ENCODE data around the gene PATJ.

The PATJ gene

GRCh38 chr1:61852670-61853015 lies 110.4 kb downstream of the PATJ start:
- Histone ChIP-seq H3K4me3 (ENCODE audit: low read depth in 1 of 2, low read length in 1 of 2) (no peak overlapping the region), H3K36me3 (no peaks in the 10 kb centered on the region), H3K27me3 (no peaks in the 10 kb centered on the region), H3K9me3 (no peaks in the 10 kb centered on the region), H3K4me1 (ENCODE audit: control insufficient read depth in 1 of 2, insufficient read depth in 1 of 2, low read depth in 1 of 2, low read length in 1 of 2) (peaks cover 0 to 5% of the 10 kb centered on the region in 2 experiments), H3K27ac (no peak overlapping the region)
- TF ChIP-seq CTCF (IDR thresholded peaks at IDR 0.05): no peak

- no peak for TF ChIP-seq CTCF (IDR thresholded peaks at IDR 0.05)
- no peaks in the 10 kb centered on the region for H3K27me3 ChIP-seq
- H3K9me3 ChIP-seq: no peaks in the 10 kb centered on the region
- H3K4me1 ChIP-seq (ENCODE audit: control insufficient read depth in 1 of 2, insufficient read depth in 1 of 2, low read depth in 1 of 2, low read length in 1 of 2): peaks cover 0 to 5% of the 10 kb centered on the region in 2 experiments
- no peak overlapping the region for H3K4me3 ChIP-seq (ENCODE audit: low read depth in 1 of 2, low read length in 1 of 2)
- no peaks in the 10 kb centered on the region for H3K36me3 ChIP-seq
- H3K27ac ChIP-seq: no peak overlapping the region
These were observed 111.3 kb downstream of the PATJ start for GRCh38 chr1:61853583-61853982.

- no peak overlapping the region for H3K4me3 ChIP-seq (ENCODE audit: low read depth in 1 of 2, low read length in 1 of 2)
- no peaks in the 10 kb centered on the region for H3K36me3 ChIP-seq
- H3K4me1 ChIP-seq (ENCODE audit: control insufficient read depth in 1 of 2, insufficient read depth in 1 of 2, low read depth in 1 of 2, low read length in 1 of 2): no peaks in the 10 kb centered on the region
- no peak overlapping the region for H3K27ac ChIP-seq
- no peaks in the 10 kb centered on the region for H3K27me3 ChIP-seq
- no peak for TF ChIP-seq CTCF (IDR thresholded peaks at IDR 0.05)
- no peaks in the 10 kb centered on the region for H3K9me3 ChIP-seq
These were observed 122.2 kb downstream of the PATJ start for GRCh38 chr1:61864489-61864888.

- H3K27ac ChIP-seq: no peak overlapping the region
- no peaks in the 10 kb centered on the region for H3K27me3 ChIP-seq
- TF ChIP-seq CTCF (IDR thresholded peaks at IDR 0.05): no peak
- no peak overlapping the region for H3K4me3 ChIP-seq (ENCODE audit: low read depth in 1 of 2, low read length in 1 of 2)
- H3K36me3 ChIP-seq: no peaks in the 10 kb centered on the region
- no peaks in the 10 kb centered on the region for H3K4me1 ChIP-seq (ENCODE audit: control insufficient read depth in 1 of 2, insufficient read depth in 1 of 2, low read depth in 1 of 2, low read length in 1 of 2)
- H3K9me3 ChIP-seq: no peaks in the 10 kb centered on the region
These were observed 123.5 kb downstream of the PATJ start for GRCh38 chr1:61865646-61866220.

- H3K27ac ChIP-seq: no peak overlapping the region
- no peaks in the 10 kb centered on the region for H3K9me3 ChIP-seq
- no peaks in the 10 kb centered on the region for H3K4me1 ChIP-seq (ENCODE audit: control insufficient read depth in 1 of 2, insufficient read depth in 1 of 2, low read depth in 1 of 2, low read length in 1 of 2)
- no peak for TF ChIP-seq CTCF (IDR thresholded peaks at IDR 0.05)
- no peaks in the 10 kb centered on the region for H3K36me3 ChIP-seq
- no peaks in the 10 kb centered on the region for H3K27me3 ChIP-seq
- H3K4me3 ChIP-seq (ENCODE audit: low read depth in 1 of 2, low read length in 1 of 2): no peak overlapping the region
These were observed 127.4 kb downstream of the PATJ start for GRCh38 chr1:61869691-61870109.

GRCh38 chr1:61872206-61872605 lies 129.9 kb downstream of the PATJ start:
- Histone ChIP-seq H3K4me1 (ENCODE audit: control insufficient read depth in 1 of 2, insufficient read depth in 1 of 2, low read depth in 1 of 2, low read length in 1 of 2) (no peaks in the 10 kb centered on the region), H3K9me3 (no peaks in the 10 kb centered on the region), H3K27me3 (no peaks in the 10 kb centered on the region), H3K4me3 (ENCODE audit: low read depth in 1 of 2, low read length in 1 of 2) (no peak overlapping the region), H3K36me3 (no peaks in the 10 kb centered on the region), H3K27ac (no peak overlapping the region)
- TF ChIP-seq CTCF (IDR thresholded peaks at IDR 0.05): no peak

All from neutrophil (primary cell).